T47D (cell line): Measurements from ENCODE around the gene CIAO1.

Source experiments
- DNase-seq, 2 experiments: peaks; one replicate each; pipeline versions ENCODE4 v3.0.0 to v3.0.0-alpha.2; 2011 to 2012; ENCODE audit warnings: low read depth in 1 of 2, low spot score in 1 of 2
- JUND ChIP-seq: IDR thresholded peaks from 2 replicates; pipeline ENCODE4 v1.6.1; 2012; ENCODE audit warnings: low read depth
- in situ Hi-C: cut with HindIII; loops from 2 replicates; pipeline ENCODE4 v1.10.0; 2016; ENCODE audit warnings: low sequenced_read_pairs, low pct_unique_long_range_greater_than_20kb

The CIAO1 gene

GRCh38 chr2:96240341-96241038, 25.5 kb upstream of the CIAO1 start:
- in situ Hi-C loops = no loop called here
- no peak for TF ChIP-seq JUND
- no peak for DNase-seq

DNA sequence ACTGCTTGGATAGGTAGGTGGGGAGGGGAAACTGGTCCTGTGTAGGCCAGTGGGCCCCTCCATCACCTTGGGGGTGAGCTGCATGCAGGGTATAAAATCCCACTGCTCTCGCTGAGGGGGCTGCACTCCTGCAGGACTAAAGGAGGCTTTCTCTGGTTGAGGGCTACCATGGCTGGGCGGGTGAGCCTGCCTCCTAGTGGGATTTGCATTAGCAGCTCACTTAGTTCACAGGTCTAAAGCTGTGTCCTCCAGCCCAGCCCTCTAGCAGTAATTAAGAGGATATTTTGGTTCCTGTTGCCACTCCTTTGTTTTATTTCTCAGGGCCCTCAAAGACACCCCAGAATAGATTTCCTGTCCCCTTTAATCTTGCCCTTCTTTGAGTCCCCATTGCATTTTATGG, 24.8 kb upstream of the CIAO1 start:
- TF ChIP-seq JUND = no peak
- in situ Hi-C loops = no loop called here
- no peak for DNase-seq

DNA sequence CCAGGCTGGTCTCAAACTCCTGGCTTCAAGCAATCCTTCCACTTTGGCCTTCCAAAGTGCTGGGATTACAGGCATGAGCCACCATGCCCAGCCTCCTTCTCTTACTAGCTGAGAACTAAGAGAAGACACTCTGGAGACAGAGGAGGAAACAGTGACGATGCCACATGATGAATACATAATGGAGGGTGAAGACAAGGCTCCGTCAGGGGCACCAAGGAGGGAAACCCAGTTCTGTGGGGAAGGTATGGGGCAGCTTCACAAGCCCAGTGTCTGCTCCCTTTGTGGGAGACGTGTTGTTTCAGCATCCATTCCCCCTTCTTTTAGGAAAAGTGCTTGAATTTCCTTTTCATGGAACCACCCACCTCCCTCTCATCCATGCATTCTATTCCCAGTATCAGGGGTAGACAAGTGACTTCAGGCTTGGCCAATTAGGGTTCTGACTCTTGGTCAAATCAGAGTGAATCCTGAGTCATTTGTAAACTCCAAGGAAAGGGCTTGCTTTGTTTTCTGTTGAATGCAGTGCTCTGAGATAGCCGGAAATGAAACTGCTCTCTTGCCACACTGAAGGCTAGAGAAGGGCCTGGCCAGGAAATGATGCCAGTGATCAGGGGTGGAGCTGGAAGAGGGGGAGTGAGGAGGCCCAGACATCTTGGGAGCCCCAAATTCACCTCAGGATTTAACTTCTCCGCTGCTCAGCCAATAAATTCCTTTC, 24.0 kb upstream of the CIAO1 start:
- in situ Hi-C loops = no loop called here
- no peak for TF ChIP-seq JUND
- DNase-seq = no peak

DNA sequence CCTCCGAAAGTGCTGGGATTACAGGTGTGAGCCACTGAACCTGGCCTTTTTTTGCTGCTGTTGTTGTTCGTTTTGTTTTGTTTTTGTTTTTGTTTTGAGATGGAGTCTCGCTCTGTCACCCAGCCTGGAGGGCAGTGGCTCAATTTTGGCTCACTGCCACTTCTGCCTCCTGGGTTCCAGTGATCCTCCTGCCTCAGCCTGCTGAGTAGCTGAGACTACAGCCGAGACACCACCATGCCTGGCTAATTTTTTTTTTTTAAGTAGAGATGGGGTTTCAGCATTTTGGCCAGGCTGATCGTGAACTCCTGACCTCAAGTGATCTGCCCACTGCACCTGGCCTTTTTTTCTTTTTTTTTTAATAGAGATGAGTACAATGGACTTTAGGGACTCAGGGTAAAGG, 22.2 kb upstream of the CIAO1 start:
- in situ Hi-C loops = no loop called here
- no peak for DNase-seq
- TF ChIP-seq JUND = no peak

DNA sequence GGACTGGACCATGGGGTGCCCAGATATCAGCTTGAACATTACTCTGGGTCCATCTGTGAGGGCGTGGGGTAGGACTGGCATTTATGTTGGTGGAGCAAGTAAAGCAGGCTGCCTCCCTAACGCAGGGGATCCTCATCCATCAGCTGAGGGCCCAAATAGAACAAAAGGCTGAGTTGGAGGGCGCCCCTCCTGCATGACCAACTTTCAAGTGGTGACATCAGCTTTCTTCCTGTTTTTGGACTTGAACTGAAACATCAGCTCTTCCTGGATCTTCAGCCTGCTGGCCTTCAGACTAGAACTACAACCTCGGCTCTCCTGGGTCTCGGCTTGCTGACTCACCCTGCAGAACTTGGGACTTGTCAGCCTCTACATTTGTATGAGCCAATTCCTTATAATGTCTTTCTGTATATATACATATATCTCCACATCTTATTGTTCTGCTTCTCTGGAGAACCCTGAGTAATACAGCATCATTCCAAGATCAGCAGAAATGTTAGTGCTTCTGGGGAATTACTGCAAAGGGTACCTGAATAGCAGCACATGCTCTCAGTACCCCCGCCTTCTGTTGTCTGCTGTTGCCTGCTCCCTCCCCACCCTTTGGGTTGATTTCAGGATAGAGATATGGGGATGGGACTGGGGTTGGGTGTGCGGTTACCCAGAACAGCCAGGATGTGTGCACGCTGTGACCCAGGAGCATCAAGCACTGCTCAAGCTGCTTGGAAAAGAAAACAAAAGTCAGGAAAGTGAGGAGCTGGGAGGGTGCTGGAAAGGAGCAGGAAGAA, 20.2 kb upstream of the CIAO1 start:
- TF ChIP-seq JUND = no peak
- DNase-seq = no peak
- in situ Hi-C loops = no loop called here

DNA sequence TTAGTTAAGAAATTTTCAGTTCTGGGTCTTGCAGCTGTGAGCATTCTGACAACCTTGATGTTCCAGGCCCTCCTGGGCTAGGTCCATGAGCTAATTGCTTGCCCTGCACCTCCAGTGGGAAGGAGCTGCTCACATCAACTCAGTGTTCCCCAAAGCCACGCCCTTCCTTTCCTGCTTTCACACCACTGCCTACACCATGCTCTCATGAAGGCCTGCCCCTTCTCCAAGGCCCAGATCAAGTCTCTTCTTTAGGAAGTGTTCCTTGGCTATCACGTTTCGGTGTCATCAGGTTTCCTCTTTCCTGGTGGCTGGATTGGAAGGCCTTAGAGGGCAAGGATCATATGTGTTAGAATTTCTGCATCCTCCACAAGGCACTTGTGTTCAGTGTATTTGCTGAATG, 19.0 kb upstream of the CIAO1 start:
- no peak for TF ChIP-seq JUND
- in situ Hi-C loops = no loop called here
- no peak for DNase-seq

- TF ChIP-seq JUND = no peak
- in situ Hi-C loops = no loop called here
- no peak for DNase-seq
Measured at GRCh38 chr2:96247896-96248295, 18.1 kb upstream of the CIAO1 start.

DNA sequence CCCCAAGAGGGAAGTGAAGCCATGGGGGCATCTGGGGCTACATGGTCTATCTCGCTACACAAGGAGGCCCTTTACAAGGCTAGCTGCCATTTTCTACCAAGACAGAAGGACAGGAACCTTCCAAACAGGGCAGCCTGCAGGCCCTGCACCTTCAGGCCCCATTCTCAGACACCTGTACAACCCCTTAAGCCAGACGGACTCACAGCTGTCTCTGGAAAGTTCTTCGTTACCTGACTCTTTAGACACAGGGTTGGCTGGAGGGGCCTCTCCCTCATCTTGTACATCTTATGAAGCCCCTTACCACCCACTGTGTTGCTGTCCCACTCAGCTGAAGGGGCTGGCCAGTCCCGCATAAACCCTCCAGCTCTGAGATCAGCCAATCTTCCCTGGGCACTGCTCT, 17.4 kb upstream of the CIAO1 start:
- in situ Hi-C loops = no loop called here
- TF ChIP-seq JUND = no peak
- no peak for DNase-seq

DNA sequence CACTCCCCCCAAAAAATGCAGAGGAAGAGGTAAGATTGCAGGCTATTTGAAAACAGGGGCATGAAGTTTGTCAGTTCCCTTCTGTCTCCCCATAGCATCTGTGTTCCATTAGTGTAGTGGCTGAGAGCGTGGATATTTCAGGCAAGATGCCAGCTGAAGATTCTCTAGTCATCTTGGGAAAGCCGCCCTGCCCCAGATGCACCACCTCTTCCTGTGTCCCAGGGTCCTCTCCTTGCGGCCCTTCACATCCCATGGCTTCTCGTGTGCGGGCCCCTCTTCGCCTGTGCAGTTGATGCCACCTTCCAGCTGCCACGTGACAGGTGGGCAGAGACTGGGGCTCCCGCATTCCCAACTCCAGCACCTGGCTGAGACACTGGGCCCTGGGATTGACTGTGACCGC, 16.4 kb upstream of the CIAO1 start:
- no peak for TF ChIP-seq JUND
- DNase-seq = no peak
- in situ Hi-C loops = no loop called here

DNA sequence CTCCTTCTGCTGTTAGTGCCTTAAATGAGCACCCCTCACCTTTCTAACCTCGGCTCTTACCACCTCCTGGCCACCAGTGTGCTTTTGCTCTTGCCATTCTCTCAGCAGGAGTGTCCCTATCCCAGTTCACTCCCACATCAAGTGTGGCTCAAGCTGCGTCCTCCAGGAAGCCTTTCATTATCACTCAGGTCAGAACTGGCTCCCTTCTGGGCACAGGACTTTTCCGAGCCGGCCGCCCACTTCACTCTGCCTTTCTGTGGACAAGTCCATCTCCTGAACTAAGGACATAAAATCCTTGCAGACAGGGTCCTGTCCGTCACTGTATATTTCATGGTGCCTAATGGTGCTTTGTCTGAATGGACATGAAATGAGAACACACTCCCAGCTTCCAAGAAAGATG, 15.8 kb upstream of the CIAO1 start:
- in situ Hi-C loops = no loop called here
- no peak for TF ChIP-seq JUND
- DNase-seq = no peak

GRCh38 chr2:96251721-96252292, 14.2 kb upstream of the CIAO1 start:
- in situ Hi-C loops = no loop called here
- no peak for TF ChIP-seq JUND
- peak; percentile 23 to 85 for DNase-seq

DNA sequence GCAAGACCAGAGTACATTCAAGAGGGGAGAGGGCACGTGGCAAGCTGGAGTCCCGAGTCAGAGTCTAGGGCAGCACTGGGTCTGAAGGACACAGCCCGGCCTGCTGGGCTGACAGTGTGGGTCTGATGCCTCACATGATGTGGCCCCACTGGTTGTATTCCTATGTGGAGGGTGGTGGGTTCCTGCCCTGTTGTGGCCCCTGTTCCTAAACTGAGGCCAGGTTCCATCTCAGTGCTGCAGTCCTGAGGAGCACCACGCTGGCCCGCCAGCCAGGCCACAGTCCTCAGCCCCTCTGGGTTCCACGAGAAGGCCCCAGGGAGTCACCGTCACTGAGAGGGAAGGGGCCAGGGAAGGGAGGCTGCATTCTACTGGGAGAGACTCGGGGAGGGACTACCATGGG, 13.5 kb upstream of the CIAO1 start:
- TF ChIP-seq JUND = no peak
- in situ Hi-C loops = no loop called here
- DNase-seq = no peak

- in situ Hi-C loops = no loop called here
- no peak for TF ChIP-seq JUND
- DNase-seq = no peak
Measured at GRCh38 chr2:96253006-96253405, 13.0 kb upstream of the CIAO1 start.
